BLaER1 treated with 17β-estradiol and CSF1 and Interleukin-3, amounts not matched to agents 10 nM and 100 nM (cell line): Measurements from ENCODE around the gene DIPK1A.
"Not testable (repeated sequence)": the region's sequence is repeated elsewhere in the genome, so short reads cannot be mapped to it uniquely, and the experiment has no call there.

Experiments
- H3K27ac ChIP-seq, 11 experiments: shearing (Covaris generic); formaldehyde crosslinking; 2 replicates each; pipeline ENCODE4 v1.8.1; 2022
- H3K27me3 ChIP-seq, 11 experiments: shearing (Covaris generic); formaldehyde crosslinking; 2 replicates each; pipeline ENCODE4 v1.8.1; 2022
- H3K36me3 ChIP-seq, 11 experiments: shearing (Covaris generic); formaldehyde crosslinking; 2 replicates each; pipeline ENCODE4 v1.8.1; 2022
- H3K4me1 ChIP-seq, 10 experiments: shearing (Covaris generic); formaldehyde crosslinking; 2 replicates each; pipeline ENCODE4 v1.8.1; 2022
- H3K4me2 ChIP-seq, 11 experiments: shearing (Covaris generic); formaldehyde crosslinking; 2 replicates each; pipeline ENCODE4 v1.8.1; 2022
- H3K4me3 ChIP-seq, 10 experiments: shearing (Covaris generic); formaldehyde crosslinking; 2 replicates each; pipeline ENCODE4 v1.8.1; 2022
- H3K9ac ChIP-seq, 11 experiments: shearing (Covaris generic); formaldehyde crosslinking; 2 replicates each; pipeline ENCODE4 v1.8.1; 2022
- H3K9me3 ChIP-seq, 11 experiments: shearing (Covaris generic); formaldehyde crosslinking; replicated peaks in 1 of 11; 2 replicates each; pipeline ENCODE4 v1.8.1; 2022
- H4K20me1 ChIP-seq, 11 experiments: shearing (Covaris generic); formaldehyde crosslinking; 2 replicates each; pipeline ENCODE4 v1.8.1; 2022
- Cebpa-rat ChIP-seq, 11 experiments: shearing (Covaris generic); IDR thresholded peaks; 2 replicates each; pipeline ENCODE4 v1.8.1; 2022

Gene DIPK1A

DNA sequence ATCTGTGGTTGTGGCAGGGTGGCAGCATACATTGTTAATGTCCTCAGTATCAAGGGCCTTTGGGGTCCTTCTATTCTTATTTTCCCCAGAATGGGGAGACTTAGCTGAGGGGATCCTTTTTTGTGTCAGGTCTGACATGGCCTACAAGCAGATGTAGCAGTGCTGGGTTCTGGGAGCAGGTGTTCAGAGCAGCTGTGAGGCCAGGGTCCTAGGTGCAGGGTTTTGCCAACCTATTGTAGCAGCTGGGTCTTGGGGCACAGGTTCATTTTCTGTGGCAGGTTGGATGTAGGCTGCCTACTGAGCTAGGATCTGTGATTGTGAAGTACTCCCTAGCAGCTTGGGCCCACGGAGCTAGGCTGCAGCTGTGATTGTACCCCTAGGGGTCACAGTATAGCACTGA, 60.1 kb downstream of the DIPK1A start:
- H3K27me3 ChIP-seq, result no peaks in the 10 kb centered on the region
- no peak overlapping the region for H3K27ac ChIP-seq
- H3K36me3 ChIP-seq, result 0 out of 22 replicates have a peak, but pooled peaks cover 0 to 5% (median 0%) of the 10 kb centered on the region in 11 experiments
- no peak for TF ChIP-seq Cebpa-rat (IDR thresholded peaks at IDR 0.05)
- no peaks in the 10 kb centered on the region for H4K20me1 ChIP-seq
- H3K4me1 ChIP-seq, result peaks cover 0 to 5% (median 0%) of the 10 kb centered on the region in 10 experiments; a peak in 1 of 20 replicates
- no peak overlapping the region for H3K4me3 ChIP-seq
- H3K9me3 ChIP-seq, result peaks cover 13 to 37% (median 25%) of the 10 kb centered on the region in 11 experiments; a peak in 20 of 22 replicates
- no peak overlapping the region for H3K9ac ChIP-seq
- no peak overlapping the region for H3K4me2 ChIP-seq

GRCh38 chr1:92900539-92900938, 60.7 kb downstream of the DIPK1A start:
- no peaks in the 10 kb centered on the region for H3K27me3 ChIP-seq
- no peak overlapping the region for H3K4me2 ChIP-seq
- peaks cover 7 to 31% (median 19%) of the 10 kb centered on the region in 11 experiments; a peak in 20 of 22 replicates for H3K9me3 ChIP-seq
- H4K20me1 ChIP-seq, result no peaks in the 10 kb centered on the region
- no peak overlapping the region for H3K4me3 ChIP-seq
- TF ChIP-seq Cebpa-rat (IDR thresholded peaks at IDR 0.05), result no peak
- no peaks in the 10 kb centered on the region for H3K36me3 ChIP-seq
- H3K9ac ChIP-seq, result no peak overlapping the region
- H3K27ac ChIP-seq, result no peak overlapping the region
- peaks cover 0 to 5% (median 0%) of the 10 kb centered on the region in 10 experiments; a peak in 1 of 20 replicates for H3K4me1 ChIP-seq

DNA sequence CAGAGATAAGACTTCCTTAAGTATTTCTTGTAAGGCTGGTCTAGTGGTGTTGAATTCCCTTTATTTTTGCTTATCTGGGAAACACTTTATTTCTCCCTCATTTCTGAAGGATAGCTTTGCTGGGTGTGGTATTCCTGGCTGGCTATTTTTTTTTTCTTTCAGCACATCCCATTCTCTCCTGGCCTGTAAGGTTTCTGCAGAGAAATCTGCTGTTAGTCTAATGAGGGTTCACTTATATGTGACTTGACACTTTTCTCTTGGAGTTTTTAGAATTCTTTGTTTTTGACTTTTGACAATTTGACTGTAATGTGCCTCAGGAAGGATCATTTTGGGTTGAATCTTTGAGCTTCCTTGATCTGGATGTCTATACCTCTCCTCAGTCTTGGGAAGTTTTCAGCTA, 61.5 kb downstream of the DIPK1A start:
- H3K9ac ChIP-seq, result no peak overlapping the region
- H3K4me2 ChIP-seq, result no peak overlapping the region
- H3K4me3 ChIP-seq, result no peak overlapping the region
- H3K36me3 ChIP-seq, result no peaks in the 10 kb centered on the region
- TF ChIP-seq Cebpa-rat (IDR thresholded peaks at IDR 0.05), result no peak
- H3K27ac ChIP-seq, result no peak overlapping the region
- H3K9me3 ChIP-seq, result peaks cover 5 to 27% (median 17%) of the 10 kb centered on the region in 11 experiments; a peak in 13 of 22 replicates
- H3K27me3 ChIP-seq, result no peaks in the 10 kb centered on the region
- peaks cover 0 to 5% (median 0%) of the 10 kb centered on the region in 10 experiments; a peak in 1 of 20 replicates for H3K4me1 ChIP-seq
- H4K20me1 ChIP-seq, result no peaks in the 10 kb centered on the region

GRCh38 chr1:92898053-92898452, 63.2 kb downstream of the DIPK1A start:
- H3K27ac ChIP-seq, H3K27me3 ChIP-seq, H3K4me2 ChIP-seq, H3K36me3 ChIP-seq, H3K4me1 ChIP-seq, H3K4me3 ChIP-seq, H4K20me1 ChIP-seq, H3K9ac ChIP-seq: not testable (repeated sequence)
- peaks cover 5 to 27% (median 17%) of the 10 kb centered on the region in 11 experiments; a peak in 13 of 22 replicates for H3K9me3 ChIP-seq

GRCh38 chr1:92887465-92887864, 73.8 kb downstream of the DIPK1A start:
- Histone ChIP-seq H3K4me3 (no peak overlapping the region), H3K27ac (no peak overlapping the region), H3K9ac (no peak overlapping the region), H3K4me2 (no peak overlapping the region), H3K27me3 (no peaks in the 10 kb centered on the region), H3K4me1 (peaks cover 6 to 17% (median 10%) of the 10 kb centered on the region in 10 experiments; a peak in 17 of 20 replicates), H4K20me1 (no peaks in the 10 kb centered on the region), H3K9me3 (peaks cover 20 to 31% (median 28%) of the 10 kb centered on the region in 11 experiments), H3K36me3 (no peaks in the 10 kb centered on the region)
- no peak for TF ChIP-seq Cebpa-rat (IDR thresholded peaks at IDR 0.05)

DNA sequence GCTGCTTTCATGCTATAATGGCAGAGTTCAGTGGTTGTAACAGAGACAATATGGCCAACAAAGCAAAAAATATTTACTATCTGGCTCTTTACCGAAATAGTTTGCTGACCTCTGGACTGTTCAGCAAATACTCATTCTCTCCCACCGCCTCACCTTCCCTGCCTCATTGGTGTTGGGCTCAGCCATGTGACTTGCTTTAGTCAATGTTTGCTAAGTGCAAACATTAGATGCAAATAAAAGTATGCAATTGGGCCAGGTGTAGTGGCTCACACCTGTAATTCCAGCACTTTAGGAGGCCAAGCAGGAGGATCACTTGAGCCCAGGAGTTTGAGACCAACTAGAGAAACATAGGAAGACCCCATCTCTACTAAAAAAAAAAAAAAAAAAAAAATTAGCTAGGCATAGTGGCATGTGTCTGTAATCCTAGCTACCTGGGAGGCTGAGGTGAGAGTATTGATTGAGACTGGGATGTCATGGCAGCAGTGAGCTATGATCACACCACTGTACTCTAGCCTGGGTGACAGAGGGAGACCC, 74.3 kb downstream of the DIPK1A start:
- Histone ChIP-seq H3K9ac (no peak overlapping the region), H3K4me2 (no peak overlapping the region), H3K4me1 (peaks cover 6 to 18% (median 10%) of the 10 kb centered on the region in 10 experiments; a peak in 17 of 20 replicates)

DNA sequence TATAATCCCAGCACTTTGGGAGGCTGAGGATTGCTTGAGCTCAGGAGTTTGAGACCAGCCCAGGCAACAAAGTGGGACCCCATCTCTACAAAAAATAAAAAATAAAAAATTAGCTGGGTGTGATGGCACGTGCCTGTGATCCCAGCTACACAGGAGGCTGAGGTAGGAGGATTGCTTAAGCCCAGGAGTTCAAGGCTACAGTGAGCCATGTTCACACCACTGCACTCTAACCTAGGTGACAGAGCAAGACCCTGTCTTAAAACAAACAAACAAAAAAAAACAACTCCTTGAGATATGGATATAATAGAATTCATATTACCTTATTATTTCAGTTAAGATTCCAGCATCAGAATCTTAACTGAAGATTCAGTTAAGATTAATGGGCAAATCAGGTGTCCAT, 77.1 kb downstream of the DIPK1A start:
- TF ChIP-seq Cebpa-rat (IDR thresholded peaks at IDR 0.05), result no peak

More for the DNA sequence above, 74.3 kb downstream of the DIPK1A start:
- H3K27ac ChIP-seq, result no peak overlapping the region
- no peaks in the 10 kb centered on the region for H3K36me3 ChIP-seq
- TF ChIP-seq Cebpa-rat (IDR thresholded peaks at IDR 0.05), result no peak
- no peaks in the 10 kb centered on the region for H4K20me1 ChIP-seq
- no peak overlapping the region for H3K4me3 ChIP-seq
- peaks cover 17 to 28% (median 24%) of the 10 kb centered on the region in 11 experiments for H3K9me3 ChIP-seq
- no peaks in the 10 kb centered on the region for H3K27me3 ChIP-seq

GRCh38 chr1:92883297-92883696, 78.0 kb downstream of the DIPK1A start:
- H3K4me2 ChIP-seq, result peak overlapping the region in 7 of 11 experiments; percentile 16 to 69 (median 35); a peak in 12 of 22 replicates
- no peaks in the 10 kb centered on the region for H4K20me1 ChIP-seq
- H3K27ac ChIP-seq, result peak overlapping the region in 2 of 11 experiments; percentile 17 to 23; a peak in 2 of 22 replicates
- H3K4me3 ChIP-seq, result no peak overlapping the region
- H3K27me3 ChIP-seq, result no peaks in the 10 kb centered on the region
- H3K4me1 ChIP-seq, result peaks cover 6 to 18% (median 10%) of the 10 kb centered on the region in 10 experiments; a peak in 17 of 20 replicates
- H3K9me3 ChIP-seq, result peaks cover 0 to 1% (median 0%) of the 10 kb centered on the region in 11 experiments; a peak in 3 of 22 replicates
- H3K36me3 ChIP-seq, result no peaks in the 10 kb centered on the region
- no peak overlapping the region for H3K9ac ChIP-seq
- TF ChIP-seq Cebpa-rat (IDR thresholded peaks at IDR 0.05), result no peak

More for the DNA sequence above, 77.1 kb downstream of the DIPK1A start:
- Histone ChIP-seq H4K20me1 (no peaks in the 10 kb centered on the region), H3K4me1 (peaks cover 6 to 18% (median 10%) of the 10 kb centered on the region in 10 experiments; a peak in 17 of 20 replicates), H3K9me3 (peaks cover 2 to 10% (median 6%) of the 10 kb centered on the region in 11 experiments; a peak in 21 of 22 replicates), H3K36me3 (no peaks in the 10 kb centered on the region), H3K9ac (no peak overlapping the region), H3K4me2 (peak overlapping the region in 2 of 11 experiments; percentile 57 to 69; a peak in 3 of 22 replicates), H3K27ac (peak overlapping the region in 1 of 11 experiments; percentile 23; a peak in 1 of 22 replicates), H3K27me3 (no peaks in the 10 kb centered on the region), H3K4me3 (no peak overlapping the region)

GRCh38 chr1:92882819-92883218, 78.4 kb downstream of the DIPK1A start:
- Histone ChIP-seq H3K36me3 (no peaks in the 10 kb centered on the region), H3K27ac (peak overlapping the region in 2 of 11 experiments; percentile 17 to 23; a peak in 2 of 22 replicates), H3K4me1 (peaks cover 7 to 18% (median 10%) of the 10 kb centered on the region in 10 experiments; a peak in 19 of 20 replicates), H3K4me2 (peak overlapping the region in 7 of 11 experiments; percentile 16 to 69 (median 35); a peak in 12 of 22 replicates), H3K9me3 (no peaks in the 10 kb centered on the region; a peak in 1 of 22 replicates), H4K20me1 (no peaks in the 10 kb centered on the region), H3K4me3 (no peak overlapping the region), H3K9ac (no peak overlapping the region), H3K27me3 (no peaks in the 10 kb centered on the region)
- TF ChIP-seq Cebpa-rat (IDR thresholded peaks at IDR 0.05), result no peak
